Mesothelial cell of epicardium (in vitro differentiated cells): Measurements from ENCODE around the gene GLMP. TPM values are rescaled to one million over a fixed set of nuclear protein-coding genes. Genes with fewer than 3 reads are reported as not detected.

ENCODE experiments used
- DNase-seq, 2 experiments: peaks; one replicate each; pipeline ENCODE4 v3.0.0; 2021; ENCODE audit warnings: low spot score in 2 of 2; ENCODE audit not compliant: unreplicated experiment in 2 of 2
- H3K27ac Mint-ChIP-seq: 2 replicates; pipeline ENCODE4 v1.8.0; 2021; ENCODE audit warnings: mixed read lengths
- H3K27me3 Mint-ChIP-seq: 2 replicates; pipeline ENCODE4 v1.8.0; 2021; ENCODE audit warnings: low read depth, mixed read lengths
- H3K36me3 Mint-ChIP-seq: 2 replicates; pipeline ENCODE4 v1.8.0; 2021; ENCODE audit warnings: mixed read lengths
- H3K4me1 Mint-ChIP-seq: 2 replicates; pipeline ENCODE4 v1.8.0; 2021; ENCODE audit warnings: mixed read lengths
- H3K4me3 Mint-ChIP-seq: 2 replicates; pipeline ENCODE4 v1.8.0; 2021; ENCODE audit warnings: mild to moderate bottlenecking, moderate library complexity, mixed read lengths
- H3K9me3 Mint-ChIP-seq: 2 replicates; pipeline ENCODE4 v1.8.0; 2021; ENCODE audit warnings: mixed read lengths
- CTCF ChIP-seq: fragments of 200-600 bp; sonication (generic); IDR thresholded peaks from one replicate; pipeline ENCODE4 v1.5.0; 2021; ENCODE audit warnings: antibody characterized with exemption; ENCODE audit not compliant: unreplicated experiment
- total RNA-seq: library from RNA; stranded (reverse); gene quantifications from 3 replicates; pipeline ENCODE4 v1.2.1, GENCODE V29; 2021

The GLMP gene
- total RNA-seq, 1 donor from 2014 or later: 60.2 TPM

GRCh38 chr1:156310962-156311361 lies 15.5 kb upstream of the GLMP start:
- H3K36me3 Mint-ChIP-seq: peaks cover 41% of the 10 kb centered on the region
- H3K4me3 Mint-ChIP-seq: no peak overlapping the region
- no peak for TF ChIP-seq CTCF
- H3K27ac Mint-ChIP-seq: no peak overlapping the region
- H3K27me3 Mint-ChIP-seq: no peaks in the 10 kb centered on the region
- no peak for DNase-seq
- H3K4me1 Mint-ChIP-seq: no peaks in the 10 kb centered on the region
- no peaks in the 10 kb centered on the region for H3K9me3 Mint-ChIP-seq

- Mint-ChIP-seq H3K36me3 (peaks cover 33% of the 10 kb centered on the region), H3K27ac (no peak overlapping the region), H3K4me1 (peaks cover 4% of the 10 kb centered on the region), H3K4me3 (no peak overlapping the region), H3K9me3 (no peaks in the 10 kb centered on the region), H3K27me3 (no peaks in the 10 kb centered on the region)
- DNase-seq: no peak
- no peak for TF ChIP-seq CTCF
These were observed 12.6 kb upstream of the GLMP start for GRCh38 chr1:156308078-156308477.

DNA sequence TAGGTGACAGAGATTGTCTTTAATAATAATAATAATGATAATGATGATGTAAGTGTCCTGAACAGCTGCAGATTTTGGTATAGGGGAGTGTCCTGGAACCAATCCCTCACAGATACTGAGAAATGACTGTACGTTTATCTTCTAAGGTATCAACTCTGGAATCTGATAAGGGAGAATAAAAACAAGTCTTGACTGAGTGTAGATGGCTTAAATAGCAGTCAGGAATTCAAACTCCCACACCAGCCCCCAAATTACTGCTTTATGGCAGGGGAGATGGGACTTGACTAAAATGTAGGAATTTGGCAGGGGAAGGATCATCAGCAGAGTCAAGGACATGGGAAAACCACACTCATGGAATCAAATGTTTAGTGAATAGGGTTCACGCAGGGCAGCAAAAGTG lies 9.7 kb upstream of the GLMP start:
- H3K4me3 Mint-ChIP-seq: no peak overlapping the region
- H3K4me1 Mint-ChIP-seq: peaks cover 4% of the 10 kb centered on the region
- peak overlapping the region; percentile 43 for H3K27ac Mint-ChIP-seq
- H3K36me3 Mint-ChIP-seq: peaks cover 22% of the 10 kb centered on the region
- DNase-seq: no peak
- TF ChIP-seq CTCF: no peak
- no peaks in the 10 kb centered on the region for H3K27me3 Mint-ChIP-seq
- H3K9me3 Mint-ChIP-seq: no peaks in the 10 kb centered on the region

- DNase-seq: no peak
- TF ChIP-seq CTCF: no peak
- H3K36me3 Mint-ChIP-seq: peaks cover 12% of the 10 kb centered on the region
- H3K9me3 Mint-ChIP-seq: no peaks in the 10 kb centered on the region
- no peaks in the 10 kb centered on the region for H3K27me3 Mint-ChIP-seq
- H3K27ac Mint-ChIP-seq: no peak overlapping the region
- H3K4me3 Mint-ChIP-seq: no peak overlapping the region
- H3K4me1 Mint-ChIP-seq: peaks cover 4% of the 10 kb centered on the region
These were observed 7.8 kb upstream of the GLMP start for GRCh38 chr1:156303241-156303640.

GRCh38 chr1:156298852-156299357 lies 3.4 kb upstream of the GLMP start, which contains the start of gene VHLL:
VHLL (minus strand) TSS chr1:156299307; CDS start chr1:156299189, 118 bp downstream.
- H3K27ac Mint-ChIP-seq: no peak within 1 kb of the TSS

More at GRCh38 chr1:156298852-156299357, 3.4 kb upstream of the GLMP start, which contains the start of gene VHLL:
- Mint-ChIP-seq H3K4me1 (peaks cover 9% of the 10 kb centered on the region), H3K27me3 (no peaks in the 10 kb centered on the region), H3K4me3 (no peak within 1 kb of the TSS), H3K9me3 (no peaks in the 10 kb centered on the region), H3K36me3 (peaks cover 2% of the 10 kb centered on the region)
- TF ChIP-seq CTCF: no peak
- no peak for DNase-seq
